ACC112 (cell line): ENCODE results near the gene MSMP.

Source experiments
- H2AFZ ChIP-seq: fragments of 200-600 bp; sonication (generic); one replicate; pipeline ENCODE4 v1.6.0; 2017; ENCODE audit warnings: antibody characterized with exemption, low read length; ENCODE audit not compliant: unreplicated experiment
- H3K27ac ChIP-seq: fragments of 200-600 bp; sonication (generic); 2 replicates; pipeline ENCODE4 v1.5.1; 2014; ENCODE audit warnings: low read depth, mild to moderate bottlenecking, antibody characterized with exemption, low read length, moderate library complexity
- H3K27me3 ChIP-seq: fragments of 200-600 bp; sonication (generic); 2 replicates; pipeline ENCODE4 v1.6.1; 2014; ENCODE audit warnings: mild to moderate bottlenecking, antibody characterized with exemption, low read length, moderate library complexity, mixed read lengths; ENCODE audit not compliant: insufficient read depth
- H3K36me3 ChIP-seq: fragments of 200-600 bp; sonication (generic); 2 replicates; pipeline ENCODE4 v1.6.1; 2016; ENCODE audit warnings: mild to moderate bottlenecking, antibody characterized with exemption, low read length, moderate library complexity, mixed read lengths; ENCODE audit not compliant: insufficient read depth
- H3K4me1 ChIP-seq: fragments of 200-600 bp; sonication (generic); one replicate; pipeline ENCODE4 v1.6.1; 2016; ENCODE audit warnings: low read length, mixed read lengths; ENCODE audit not compliant: insufficient read depth, unreplicated experiment, control insufficient read depth
- H3K4me3 ChIP-seq: fragments of 200-600 bp; sonication (generic); 2 replicates; pipeline ENCODE4 v1.5.1; 2014; ENCODE audit warnings: mild to moderate bottlenecking, low read depth, low read length
- H3K79me2 ChIP-seq: fragments of 200-600 bp; sonication (generic); one replicate; pipeline ENCODE4 v1.6.0; 2016; ENCODE audit warnings: low read length; ENCODE audit not compliant: control insufficient read depth, unreplicated experiment, insufficient read depth

Gene MSMP

GRCh38 chr9:35723426-35723825 is 30.6 kb downstream of the MSMP start:
- H3K27ac ChIP-seq: no peak overlapping the region
- no peak overlapping the region for H3K4me3 ChIP-seq
- peaks cover 59% of the 10 kb centered on the region for H3K36me3 ChIP-seq
- no peak overlapping the region for H2AFZ ChIP-seq
- peaks cover 62% of the 10 kb centered on the region for H3K79me2 ChIP-seq
- H3K27me3 ChIP-seq: no peaks in the 10 kb centered on the region
- H3K4me1 ChIP-seq: peaks cover 21% of the 10 kb centered on the region

DNA sequence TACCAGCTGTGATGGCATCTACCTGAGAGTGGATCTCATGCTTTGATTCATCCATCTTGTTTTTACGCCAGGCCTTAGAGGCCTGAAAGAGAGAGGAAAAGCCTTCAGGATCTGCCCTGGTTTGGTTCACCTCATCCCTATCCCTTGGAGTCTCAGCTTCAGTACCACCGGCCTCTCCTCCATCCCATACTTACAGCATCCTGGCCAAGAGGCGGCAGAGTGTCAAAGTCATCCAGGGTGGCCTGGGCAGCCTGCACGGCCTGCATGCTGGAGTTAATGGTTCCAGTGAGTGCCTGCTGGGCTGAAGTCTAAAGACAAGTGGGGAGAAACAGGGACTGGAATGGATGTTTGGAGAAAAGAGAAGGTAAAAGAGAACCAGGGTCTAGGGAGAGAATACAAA is 34.5 kb downstream of the MSMP start:
- Histone ChIP-seq H3K4me3 (no peak overlapping the region), H2AFZ (no peak overlapping the region), H3K79me2 (peaks cover 30% of the 10 kb centered on the region), H3K4me1 (no peaks in the 10 kb centered on the region), H3K27ac (no peak overlapping the region; the same call in 1 of the 2 replicates), H3K27me3 (no peaks in the 10 kb centered on the region), H3K36me3 (peaks cover 74% of the 10 kb centered on the region)

GRCh38 chr9:35718721-35719511 is 35.2 kb downstream of the MSMP start:
- H3K27ac ChIP-seq: peak overlapping the region; percentile 15; the same call in 1 of the 2 replicates
- H3K79me2 ChIP-seq: peaks cover 24% of the 10 kb centered on the region
- no peak overlapping the region for H2AFZ ChIP-seq
- H3K4me1 ChIP-seq: no peaks in the 10 kb centered on the region
- H3K36me3 ChIP-seq: peaks cover 71% of the 10 kb centered on the region
- H3K27me3 ChIP-seq: no peaks in the 10 kb centered on the region
- no peak overlapping the region for H3K4me3 ChIP-seq

DNA sequence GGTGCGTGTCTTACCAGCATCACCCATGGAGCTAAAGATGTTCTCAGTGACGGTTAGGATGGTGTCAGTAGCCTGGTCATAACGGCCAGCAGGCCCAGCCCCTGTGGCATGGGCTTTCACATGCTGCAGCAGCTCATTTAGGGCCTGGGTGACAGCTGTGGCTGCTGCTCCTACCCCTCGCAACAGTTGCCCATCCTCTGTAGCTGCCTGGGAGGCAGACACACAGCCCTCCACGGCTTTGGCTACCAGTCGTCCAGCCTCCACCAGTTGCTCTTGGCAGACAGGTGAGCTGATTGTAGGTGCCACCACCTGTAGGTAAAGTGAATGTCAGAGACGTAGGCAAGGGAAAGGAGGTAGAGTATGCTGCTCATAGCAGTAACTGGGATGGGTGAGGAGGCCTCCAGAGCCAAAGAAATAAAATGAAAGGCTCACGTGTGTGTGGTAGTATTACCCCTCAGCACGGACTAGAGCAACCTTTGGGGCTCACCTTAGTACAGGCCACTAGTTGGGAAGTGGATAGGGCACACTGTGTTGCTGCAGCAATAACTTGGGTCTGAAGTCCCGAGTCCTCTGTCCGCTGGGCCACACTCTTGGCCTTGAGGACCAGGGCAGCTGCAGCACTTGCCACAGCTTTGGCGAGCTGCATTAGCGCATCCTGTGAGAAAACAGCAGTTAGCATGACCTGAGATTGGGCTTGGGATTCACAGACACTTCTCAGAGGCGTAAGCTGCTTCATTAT is 36.8 kb downstream of the MSMP start:
- Histone ChIP-seq H3K4me1 (no peaks in the 10 kb centered on the region), H2AFZ (no peak overlapping the region), H3K79me2 (peaks cover 14% of the 10 kb centered on the region), H3K4me3 (no peak overlapping the region), H3K36me3 (peaks cover 71% of the 10 kb centered on the region), H3K27me3 (no peaks in the 10 kb centered on the region), H3K27ac (no peak overlapping the region)

DNA sequence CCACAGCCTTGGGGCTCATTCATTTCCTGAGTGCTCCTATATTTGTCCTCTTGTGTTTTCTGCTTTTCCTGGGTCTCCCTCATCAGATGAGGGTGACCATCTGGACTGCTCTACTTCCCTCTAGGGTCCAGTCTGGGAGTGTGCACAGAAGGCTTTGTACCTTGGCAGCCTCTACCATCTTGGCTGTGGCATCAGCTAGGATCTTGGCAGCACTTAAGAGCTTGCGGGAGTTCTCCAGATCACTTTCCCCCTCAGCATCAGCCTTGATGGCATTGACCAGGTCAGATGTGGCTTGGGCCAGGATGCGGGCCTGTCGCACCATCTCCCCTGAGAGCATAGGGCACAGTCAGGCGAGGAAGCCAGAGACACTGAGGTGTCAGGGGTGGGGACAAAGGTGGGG is 37.8 kb downstream of the MSMP start:
- H3K4me3 ChIP-seq: no peak overlapping the region
- peaks cover 64% of the 10 kb centered on the region for H3K36me3 ChIP-seq
- no peaks in the 10 kb centered on the region for H3K27me3 ChIP-seq
- H3K27ac ChIP-seq: no peak overlapping the region
- H3K4me1 ChIP-seq: no peaks in the 10 kb centered on the region
- no peak overlapping the region for H2AFZ ChIP-seq
- H3K79me2 ChIP-seq: peaks cover 6% of the 10 kb centered on the region

GRCh38 chr9:35714579-35715252 is 39.4 kb downstream of the MSMP start:
- Histone ChIP-seq H3K36me3 (peaks cover 60% of the 10 kb centered on the region; the same call in 1 of the 2 replicates), H3K4me1 (no peaks in the 10 kb centered on the region), H3K27me3 (no peaks in the 10 kb centered on the region), H3K4me3 (no peak overlapping the region), H3K79me2 (peaks cover 6% of the 10 kb centered on the region), H3K27ac (no peak overlapping the region), H2AFZ (no peak overlapping the region)

DNA sequence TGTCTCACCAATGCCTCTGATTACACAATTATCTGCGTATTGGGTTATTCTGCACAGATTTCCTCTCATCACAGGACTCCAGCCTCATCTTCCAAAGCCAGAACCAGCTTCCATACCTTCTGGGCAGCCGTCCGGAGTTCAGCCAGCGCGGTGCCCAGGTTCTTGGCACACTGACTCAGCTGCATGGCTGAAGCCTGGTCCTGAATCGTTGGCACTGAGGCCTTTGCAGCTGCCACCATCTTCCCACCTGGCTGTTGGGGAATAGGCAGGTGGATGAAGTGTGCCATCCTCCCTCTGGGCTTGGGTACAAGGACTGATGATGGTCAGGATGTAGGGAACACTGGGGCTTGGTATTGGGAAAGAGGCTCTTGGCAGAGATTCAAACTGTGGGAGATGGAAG is 40.0 kb downstream of the MSMP start:
- Histone ChIP-seq H3K27me3 (no peaks in the 10 kb centered on the region), H3K4me1 (no peaks in the 10 kb centered on the region), H3K79me2 (peaks cover 6% of the 10 kb centered on the region), H2AFZ (no peak overlapping the region), H3K27ac (no peak overlapping the region), H3K4me3 (no peak overlapping the region), H3K36me3 (peaks cover 58% of the 10 kb centered on the region; the same call in 1 of the 2 replicates)

- peaks cover 3% of the 10 kb centered on the region for H3K79me2 ChIP-seq
- H3K27me3 ChIP-seq: no peaks in the 10 kb centered on the region
- no peak overlapping the region for H3K27ac ChIP-seq
- H2AFZ ChIP-seq: no peak overlapping the region
- no peak overlapping the region for H3K4me3 ChIP-seq
- H3K36me3 ChIP-seq: peaks cover 59% of the 10 kb centered on the region
- H3K4me1 ChIP-seq: no peaks in the 10 kb centered on the region
These were observed 40.5 kb downstream of the MSMP start for GRCh38 chr9:35713578-35713977.

GRCh38 chr9:35712762-35713400 is 41.2 kb downstream of the MSMP start:
- Histone ChIP-seq H3K27ac (no peak overlapping the region), H3K27me3 (no peaks in the 10 kb centered on the region), H3K4me1 (no peaks in the 10 kb centered on the region), H3K36me3 (peaks cover 56% of the 10 kb centered on the region), H3K4me3 (no peak overlapping the region), H2AFZ (no peak overlapping the region), H3K79me2 (peaks cover 3% of the 10 kb centered on the region)
